GM18499 (cell line): ENCODE results near the gene SLC25A30.
"Not testable (repeated sequence)": the region's sequence is repeated elsewhere in the genome, so short reads cannot be mapped to it uniquely, and the experiment has no call there.

ENCODE experiments used
- ATAC-seq: cut with Tn5 transposase; IDR thresholded peaks from one replicate; pipeline ENCODE4 v1.9.1; 2021; ENCODE audit warnings: moderate number of reproducible peaks; ENCODE audit not compliant: insufficient read depth, unreplicated experiment

SLC25A30 gene

GRCh38 chr13:45370922-45371406, 47.2 kb downstream of the SLC25A30 start:
- no peak for ATAC-seq

- no peak for ATAC-seq
Observed at GRCh38 chr13:45369116-45369515, 49.1 kb downstream of the SLC25A30 start.

GRCh38 chr13:45368571-45368970, 49.6 kb downstream of the SLC25A30 start:
- no peak for ATAC-seq

- ATAC-seq = no peak
Observed at GRCh38 chr13:45368005-45368404, 50.2 kb downstream of the SLC25A30 start.

GRCh38 chr13:45367358-45367757, 50.8 kb downstream of the SLC25A30 start:
- ATAC-seq = peak; percentile 78

GRCh38 chr13:45365558-45365885, 52.7 kb downstream of the SLC25A30 start:
- ATAC-seq = no peak

- ATAC-seq = no peak
Observed at GRCh38 chr13:45364876-45365557, 53.2 kb downstream of the SLC25A30 start.

- no peak for ATAC-seq
Observed at GRCh38 chr13:45362939-45363338, 55.2 kb downstream of the SLC25A30 start.

GRCh38 chr13:45361596-45362206, 56.5 kb downstream of the SLC25A30 start:
- no peak for ATAC-seq

- no peak for ATAC-seq
Observed at GRCh38 chr13:45356966-45357672, 61.1 kb downstream of the SLC25A30 start.

GRCh38 chr13:45353895-45354294, 64.3 kb downstream of the SLC25A30 start:
- no peak for ATAC-seq

- ATAC-seq = no peak
Observed at GRCh38 chr13:45352031-45352430, 66.1 kb downstream of the SLC25A30 start.

- no peak for ATAC-seq
Observed at GRCh38 chr13:45350152-45350551, 68.0 kb downstream of the SLC25A30 start.

GRCh38 chr13:45349438-45349837, 68.7 kb downstream of the SLC25A30 start:
- ATAC-seq = no peak

- not testable (repeated sequence) for ATAC-seq
Observed at GRCh38 chr13:45344064-45344463, 74.1 kb downstream of the SLC25A30 start.
